ENCODE measurements around the gene DENND1A. TPM values are rescaled to one million over a fixed set of nuclear protein-coding genes. Genes with fewer than 3 reads are reported as not detected.

The DENND1A gene
- total RNA-seq, 1 donor from 2014 or later = 19.9 TPM

DNA sequence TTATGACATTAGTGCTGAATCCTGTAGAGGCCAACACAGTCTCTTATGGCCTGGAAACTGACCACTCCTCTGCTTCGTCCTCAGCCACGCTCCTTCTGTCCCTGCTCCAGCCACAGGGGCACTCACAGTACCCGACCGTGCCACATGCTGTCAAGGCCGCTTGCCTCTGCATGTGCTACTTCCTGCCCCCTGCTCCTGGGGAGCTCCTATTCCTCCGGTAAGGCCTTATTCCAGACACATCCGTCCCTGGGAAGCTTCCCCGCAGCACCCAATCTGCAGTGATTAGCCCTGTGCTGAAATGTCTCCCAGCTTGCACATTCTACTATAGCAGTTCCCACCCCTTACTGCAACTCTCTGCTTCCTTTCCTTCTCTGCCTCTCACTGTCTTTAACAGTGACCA, 386.4 kb downstream of the DENND1A start:
- no peaks in the 10 kb centered on the region for H3K9me3 Mint-ChIP-seq

DNA sequence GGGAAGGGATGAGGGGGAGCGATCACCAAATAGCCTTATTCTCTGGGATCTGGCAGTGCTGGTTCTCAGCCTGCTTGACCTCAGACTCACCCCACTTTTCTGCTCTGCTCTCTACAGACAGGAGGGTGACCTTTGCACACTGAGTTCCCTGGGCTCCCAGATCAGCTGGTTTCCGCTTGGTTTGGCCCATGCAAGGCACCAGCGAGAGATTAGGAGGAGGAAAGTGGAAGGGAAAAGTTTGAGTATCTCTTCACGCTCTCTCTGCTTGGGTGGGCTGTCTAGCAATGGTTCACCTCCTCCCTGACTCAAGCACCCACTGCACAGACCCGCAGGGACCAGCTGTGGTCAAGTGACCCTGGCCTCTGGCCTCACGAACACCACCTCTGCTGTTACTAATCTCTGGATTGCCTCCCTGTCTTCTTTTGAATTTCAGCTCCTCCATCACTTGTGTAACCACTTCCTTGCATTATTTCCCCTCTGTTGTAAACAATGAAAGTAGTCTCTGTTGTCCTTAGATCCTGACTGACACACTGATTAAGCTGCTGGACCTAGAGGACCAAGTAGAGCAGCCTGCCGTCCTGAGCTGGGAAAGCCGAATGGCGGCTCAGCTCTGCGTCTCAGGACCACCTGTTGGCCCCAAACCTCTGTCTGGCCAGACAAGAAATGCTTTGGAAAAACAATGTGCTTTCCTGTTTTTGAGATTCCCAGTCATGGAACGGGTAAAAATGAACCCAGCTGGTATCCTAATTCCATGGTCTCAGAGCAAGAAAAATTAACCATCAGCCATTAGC, 387.3 kb downstream of the DENND1A start:
- H3K36me3 Mint-ChIP-seq = no peaks in the 10 kb centered on the region
- H3K9me3 Mint-ChIP-seq = no peaks in the 10 kb centered on the region
- peaks cover 5% of the 10 kb centered on the region for H3K4me1 Mint-ChIP-seq (ENCODE audit: unreplicated experiment)
- TF ChIP-seq, protein P1, sequence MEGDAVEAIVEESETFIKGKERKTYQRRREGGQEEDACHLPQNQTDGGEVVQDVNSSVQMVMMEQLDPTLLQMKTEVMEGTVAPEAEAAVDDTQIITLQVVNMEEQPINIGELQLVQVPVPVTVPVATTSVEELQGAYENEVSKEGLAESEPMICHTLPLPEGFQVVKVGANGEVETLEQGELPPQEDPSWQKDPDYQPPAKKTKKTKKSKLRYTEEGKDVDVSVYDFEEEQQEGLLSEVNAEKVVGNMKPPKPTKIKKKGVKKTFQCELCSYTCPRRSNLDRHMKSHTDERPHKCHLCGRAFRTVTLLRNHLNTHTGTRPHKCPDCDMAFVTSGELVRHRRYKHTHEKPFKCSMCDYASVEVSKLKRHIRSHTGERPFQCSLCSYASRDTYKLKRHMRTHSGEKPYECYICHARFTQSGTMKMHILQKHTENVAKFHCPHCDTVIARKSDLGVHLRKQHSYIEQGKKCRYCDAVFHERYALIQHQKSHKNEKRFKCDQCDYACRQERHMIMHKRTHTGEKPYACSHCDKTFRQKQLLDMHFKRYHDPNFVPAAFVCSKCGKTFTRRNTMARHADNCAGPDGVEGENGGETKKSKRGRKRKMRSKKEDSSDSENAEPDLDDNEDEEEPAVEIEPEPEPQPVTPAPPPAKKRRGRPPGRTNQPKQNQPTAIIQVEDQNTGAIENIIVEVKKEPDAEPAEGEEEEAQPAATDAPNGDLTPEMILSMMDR (conservative IDR thresholded peaks at IDR 0.05) = no peak
- no peak overlapping the region for H3K4me3 Mint-ChIP-seq
- no peak overlapping the region for H3K27ac Mint-ChIP-seq
- no peak for DNase-seq (ENCODE audit: extremely low spot score, unreplicated experiment)
- H3K27me3 Mint-ChIP-seq = peaks cover 6% of the 10 kb centered on the region

More for the DNA sequence above, 386.4 kb downstream of the DENND1A start:
- Mint-ChIP-seq H3K4me1 (ENCODE audit: unreplicated experiment) (peaks cover 5% of the 10 kb centered on the region), H3K4me3 (no peak overlapping the region), H3K27me3 (peaks cover 6% of the 10 kb centered on the region), H3K36me3 (no peaks in the 10 kb centered on the region), H3K27ac (no peak overlapping the region)
- TF ChIP-seq, protein P1 (conservative IDR thresholded peaks at IDR 0.05) = no peak
- no peak for DNase-seq (ENCODE audit: extremely low spot score, unreplicated experiment)

DNA sequence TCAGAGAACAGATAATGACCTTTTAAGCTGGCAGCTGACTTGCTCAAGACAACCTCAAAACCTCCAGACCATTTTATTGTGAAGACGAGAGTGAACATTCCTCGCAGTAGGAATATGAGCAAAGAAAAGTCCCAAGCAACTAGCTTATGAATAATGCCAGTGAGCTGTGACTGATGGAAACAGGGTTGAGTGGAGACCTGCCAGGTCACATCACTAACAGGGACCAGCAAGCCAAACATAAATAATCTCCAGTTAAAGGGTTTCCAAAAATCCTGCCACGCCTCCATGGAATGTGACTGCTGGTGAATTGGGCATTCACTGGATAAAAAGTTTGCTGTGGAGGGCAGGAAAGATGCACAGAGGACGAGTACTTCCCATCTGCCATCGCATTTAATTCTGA, 388.5 kb downstream of the DENND1A start:
- TF ChIP-seq, protein P1 (conservative IDR thresholded peaks at IDR 0.05) = no peak
- Mint-ChIP-seq H3K27ac (no peak overlapping the region), H3K4me1 (ENCODE audit: unreplicated experiment) (peaks cover 5% of the 10 kb centered on the region), H3K27me3 (peaks cover 6% of the 10 kb centered on the region), H3K36me3 (no peaks in the 10 kb centered on the region), H3K9me3 (no peaks in the 10 kb centered on the region), H3K4me3 (no peak overlapping the region)
- no peak for DNase-seq (ENCODE audit: extremely low spot score, unreplicated experiment)

DNA sequence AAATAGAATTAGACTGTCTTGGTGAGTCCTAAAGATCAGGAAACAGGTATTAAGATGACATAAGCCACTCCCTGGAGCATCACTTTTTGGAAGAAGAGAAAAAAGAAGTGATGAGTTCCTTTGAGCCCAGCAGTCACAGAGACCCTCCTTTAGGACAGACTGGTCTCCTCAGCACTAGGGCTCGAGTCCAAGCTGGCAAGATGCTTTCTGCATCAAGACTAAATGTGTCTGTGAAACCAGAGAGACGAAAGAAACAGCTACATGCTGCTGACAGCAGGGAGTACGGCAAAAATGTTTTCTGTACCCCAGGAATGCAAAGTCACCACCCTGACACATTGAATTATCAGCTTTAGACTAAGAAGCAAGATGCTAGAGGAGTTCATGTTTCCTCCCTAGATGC, 389.5 kb downstream of the DENND1A start:
- no peak for DNase-seq (ENCODE audit: extremely low spot score, unreplicated experiment)
- Mint-ChIP-seq H3K36me3 (no peaks in the 10 kb centered on the region), H3K4me1 (ENCODE audit: unreplicated experiment) (peaks cover 5% of the 10 kb centered on the region), H3K27ac (no peak overlapping the region), H3K4me3 (no peak overlapping the region), H3K27me3 (peaks cover 6% of the 10 kb centered on the region), H3K9me3 (no peaks in the 10 kb centered on the region)
- TF ChIP-seq, protein P1 (conservative IDR thresholded peaks at IDR 0.05) = no peak

DNA sequence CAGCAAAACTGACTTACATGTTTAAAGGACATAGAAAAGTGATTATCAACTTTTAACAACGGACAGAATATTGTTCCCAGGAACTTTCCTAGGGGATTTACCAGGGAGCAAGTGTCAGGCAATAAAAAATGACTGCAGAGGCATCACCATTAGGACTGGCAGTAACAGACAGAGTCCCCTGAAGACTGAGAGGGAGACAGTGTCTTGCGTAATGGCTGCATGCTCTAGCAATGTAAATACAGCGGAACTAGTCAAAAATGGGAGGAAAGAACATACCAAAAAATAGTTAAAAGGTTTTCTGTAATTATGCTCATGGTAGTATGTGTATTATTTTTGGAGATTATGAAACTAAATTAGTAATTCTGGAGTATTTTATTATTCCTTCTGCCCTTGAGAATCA, 392.1 kb downstream of the DENND1A start:
- Mint-ChIP-seq H3K4me3 (no peak overlapping the region), H3K9me3 (peaks cover 6% of the 10 kb centered on the region), H3K27me3 (peaks cover 3% of the 10 kb centered on the region), H3K36me3 (no peaks in the 10 kb centered on the region), H3K27ac (no peak overlapping the region), H3K4me1 (ENCODE audit: unreplicated experiment) (peaks cover 4% of the 10 kb centered on the region)
- DNase-seq (ENCODE audit: extremely low spot score, unreplicated experiment) = no peak
- TF ChIP-seq, protein P1 (conservative IDR thresholded peaks at IDR 0.05) = no peak
